Measurements from ENCODE around the gene FAM229A. TPM values are rescaled to one million over a fixed set of nuclear protein-coding genes. Genes with fewer than 3 reads are reported as not detected.

Gene FAM229A
- total RNA-seq, 1 experiment from 2014 or later, result 5.6 TPM

GRCh38 chr1:32342704-32343103 is 19.6 kb downstream of the FAM229A start:
- H2BK5ac ChIP-seq (ENCODE audit: insufficient read length, low read length), result no peak overlapping the region
- H4K5ac ChIP-seq (ENCODE audit: insufficient read length, low read depth, low read length), result no peak overlapping the region
- no peaks in the 10 kb centered on the region for H3K79me1 ChIP-seq (ENCODE audit: insufficient read depth, low read depth, low read length, poor library complexity, severe bottlenecking)
- Mint-ChIP-seq H3K27ac (no peak overlapping the region), H3K36me3 (ENCODE audit: insufficient read depth in 1 of 3, low read depth in 3 of 3) (no peaks in the 10 kb centered on the region), H3K4me3 (no peak overlapping the region), H3K27me3 (ENCODE audit: low read depth) (peaks cover 39% of the 10 kb centered on the region), H3K9me3 (no peaks in the 10 kb centered on the region), H3K4me1 (peaks cover 14 to 22% of the 10 kb centered on the region in 2 experiments)
- H3K14ac ChIP-seq (ENCODE audit: insufficient read depth, low read length), result no peak overlapping the region
- no peaks in the 10 kb centered on the region for H3K23me2 ChIP-seq (ENCODE audit: insufficient read length, low read depth, low read length, poor library complexity, severe bottlenecking)
- no peaks in the 10 kb centered on the region for H3K9me3 ChIP-seq (ENCODE audit: control insufficient read depth, low read depth, low read length)
- H2BK12ac ChIP-seq (ENCODE audit: insufficient read length, low read depth, low read length), result no peak overlapping the region
- H2AK5ac ChIP-seq (ENCODE audit: insufficient read length, low read length), result no peak overlapping the region
- H3T11ph ChIP-seq (ENCODE audit: low read length), result no peak overlapping the region
- H3K18ac ChIP-seq (ENCODE audit: insufficient read length, low read depth, low read length), result no peak overlapping the region
- H2BK20ac ChIP-seq (ENCODE audit: low read depth, low read length, poor library complexity, severe bottlenecking), result no peak overlapping the region
- no peak overlapping the region for H2BK15ac ChIP-seq (ENCODE audit: low read depth, low read length)
- H3K56ac ChIP-seq (ENCODE audit: insufficient read length, low read depth, low read length), result no peak overlapping the region
- H3K4me2 ChIP-seq (ENCODE audit: insufficient read depth, insufficient read length, low read length), result no peak overlapping the region
- no peak overlapping the region for H2AFZ ChIP-seq (ENCODE audit: low read length)
- WGBS (ENCODE audit: extremely low coverage, insufficient read length, low lambda C conversion rate), result no CpG with 5 or more reads among the region's 10 CpGs
- no peak overlapping the region for H3K27ac ChIP-seq (ENCODE audit: insufficient read length, low read depth, low read length)
- H3K79me2 ChIP-seq (ENCODE audit: insufficient read depth, low read length), result no peaks in the 10 kb centered on the region
- no peak overlapping the region for H4K91ac ChIP-seq (ENCODE audit: insufficient read length, low read depth, low read length)
- no peaks in the 10 kb centered on the region for H4K20me1 ChIP-seq (ENCODE audit: control insufficient read depth, insufficient read depth, insufficient read length)
- no peak overlapping the region for H3K9ac ChIP-seq (ENCODE audit: extremely low read depth, insufficient read length, low read length)
- no peak overlapping the region for H4K8ac ChIP-seq (replicated peaks; ENCODE audit: insufficient read length, low read depth, low read length)
- DNase-seq, result no peak
- H3K4ac ChIP-seq (ENCODE audit: low read depth, low read length), result no peak overlapping the region
- TF ChIP-seq CTCF (conservative IDR thresholded peaks at IDR 0.05), result no peak
- no peaks in the 10 kb centered on the region for H3K4me1 ChIP-seq (ENCODE audit: insufficient read depth, low read length)
- no peak overlapping the region for H2BK120ac ChIP-seq (ENCODE audit: low read depth, low read length, poor library complexity, severe bottlenecking)
- no peak overlapping the region for H3K23ac ChIP-seq (ENCODE audit: insufficient read length, low read depth, low read length)
- no peaks in the 10 kb centered on the region for H3K27me3 ChIP-seq (ENCODE audit: insufficient read depth, low read length)
